Measurements from ENCODE around the gene OR51V1.

DNA sequence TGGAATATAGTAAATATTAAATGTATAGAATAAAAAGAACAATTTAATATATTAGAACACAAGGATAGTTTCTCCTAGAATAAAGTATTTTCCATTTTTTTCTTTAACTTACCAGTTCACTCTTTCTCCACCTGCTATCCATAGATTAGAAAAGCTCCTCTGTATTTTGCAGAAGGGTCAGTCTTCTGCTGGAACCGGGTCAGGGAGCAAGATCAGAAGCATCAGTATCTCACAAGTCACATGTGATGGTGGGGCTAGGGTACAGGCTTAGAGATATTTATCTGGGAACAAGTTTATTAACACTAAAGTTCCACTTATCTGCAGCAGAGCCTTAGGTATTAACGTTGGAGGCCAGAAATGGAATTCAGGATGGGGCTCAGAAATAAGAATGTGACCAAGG, 28.6 kb downstream of the OR51V1 start:
- TF ChIP-seq, protein P1, sequence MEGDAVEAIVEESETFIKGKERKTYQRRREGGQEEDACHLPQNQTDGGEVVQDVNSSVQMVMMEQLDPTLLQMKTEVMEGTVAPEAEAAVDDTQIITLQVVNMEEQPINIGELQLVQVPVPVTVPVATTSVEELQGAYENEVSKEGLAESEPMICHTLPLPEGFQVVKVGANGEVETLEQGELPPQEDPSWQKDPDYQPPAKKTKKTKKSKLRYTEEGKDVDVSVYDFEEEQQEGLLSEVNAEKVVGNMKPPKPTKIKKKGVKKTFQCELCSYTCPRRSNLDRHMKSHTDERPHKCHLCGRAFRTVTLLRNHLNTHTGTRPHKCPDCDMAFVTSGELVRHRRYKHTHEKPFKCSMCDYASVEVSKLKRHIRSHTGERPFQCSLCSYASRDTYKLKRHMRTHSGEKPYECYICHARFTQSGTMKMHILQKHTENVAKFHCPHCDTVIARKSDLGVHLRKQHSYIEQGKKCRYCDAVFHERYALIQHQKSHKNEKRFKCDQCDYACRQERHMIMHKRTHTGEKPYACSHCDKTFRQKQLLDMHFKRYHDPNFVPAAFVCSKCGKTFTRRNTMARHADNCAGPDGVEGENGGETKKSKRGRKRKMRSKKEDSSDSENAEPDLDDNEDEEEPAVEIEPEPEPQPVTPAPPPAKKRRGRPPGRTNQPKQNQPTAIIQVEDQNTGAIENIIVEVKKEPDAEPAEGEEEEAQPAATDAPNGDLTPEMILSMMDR (IDR thresholded peaks at IDR 0.05): no peak
- TF ChIP-seq POLR2A (IDR thresholded peaks at IDR 0.05): no peak
